Mucosa of stomach (tissue), 1 donor: Measurements from ENCODE around the gene CAMK2B.

Experiments
- H3K27me3 ChIP-seq: one replicate; pipeline ENCODE4 v1.7.0; 2013; ENCODE audit warnings: mild to moderate bottlenecking, low read length; ENCODE audit not compliant: control insufficient read depth, insufficient read depth
- H3K36me3 ChIP-seq: one replicate; pipeline ENCODE4 v1.7.0; 2013; ENCODE audit warnings: low read length; ENCODE audit not compliant: control insufficient read depth, insufficient read depth
- H3K4me1 ChIP-seq: one replicate; pipeline ENCODE4 v1.7.0; 2013; ENCODE audit warnings: mild to moderate bottlenecking, low read length; ENCODE audit not compliant: control insufficient read depth, insufficient read depth
- H3K4me3 ChIP-seq: one replicate; pipeline ENCODE4 v1.7.0; 2013; ENCODE audit warnings: low read length
- H3K9ac ChIP-seq: one replicate; pipeline ENCODE4 v1.7.0; 2013; ENCODE audit warnings: mild to moderate bottlenecking, low read length, moderate library complexity
- H3K9me3 ChIP-seq: one replicate; pipeline ENCODE4 v1.7.0; 2013; ENCODE audit warnings: mild to moderate bottlenecking, low read length, moderate library complexity; ENCODE audit not compliant: control insufficient read depth
- donor health status: Pancreatic carcinoma.

The CAMK2B gene

GRCh38 chr7:44315301-44315903 lies 10.0 kb downstream of the CAMK2B start:
- no peaks in the 10 kb centered on the region for H3K4me1 ChIP-seq
- no peak overlapping the region for H3K4me3 ChIP-seq
- peaks cover 8% of the 10 kb centered on the region for H3K27me3 ChIP-seq
- no peaks in the 10 kb centered on the region for H3K36me3 ChIP-seq
- H3K9ac ChIP-seq, result no peak overlapping the region
- no peaks in the 10 kb centered on the region for H3K9me3 ChIP-seq

DNA sequence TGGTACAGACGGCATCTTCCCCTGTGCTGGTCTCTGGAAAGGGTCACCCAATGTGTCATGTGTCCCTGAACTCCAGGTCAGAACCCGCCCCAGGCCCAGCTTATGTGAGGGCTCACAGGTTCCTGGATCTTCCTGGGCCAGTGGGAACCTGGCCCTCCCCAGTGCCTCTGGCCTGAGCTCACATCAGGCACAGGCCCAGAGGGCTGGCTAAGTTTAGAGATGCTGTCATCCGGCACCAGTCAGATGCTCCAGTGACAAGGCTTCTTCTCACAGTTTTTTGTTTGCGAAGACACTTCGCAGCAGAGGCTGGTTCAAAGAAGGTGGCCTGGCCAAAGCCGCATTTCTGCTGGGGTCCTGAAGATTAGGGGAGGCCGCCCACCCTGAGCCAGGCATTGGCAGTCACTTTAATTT lies 11.8 kb downstream of the CAMK2B start:
- Histone ChIP-seq H3K9me3 (no peaks in the 10 kb centered on the region), H3K9ac (no peak overlapping the region), H3K36me3 (no peaks in the 10 kb centered on the region), H3K4me1 (peaks cover 5% of the 10 kb centered on the region), H3K4me3 (no peak overlapping the region), H3K27me3 (peaks cover 25% of the 10 kb centered on the region)

GRCh38 chr7:44313016-44313415 lies 12.4 kb downstream of the CAMK2B start:
- Histone ChIP-seq H3K4me3 (no peak overlapping the region), H3K9me3 (no peaks in the 10 kb centered on the region), H3K9ac (no peak overlapping the region), H3K4me1 (peaks cover 5% of the 10 kb centered on the region), H3K36me3 (no peaks in the 10 kb centered on the region), H3K27me3 (peaks cover 20% of the 10 kb centered on the region)

- Histone ChIP-seq H3K9me3 (no peaks in the 10 kb centered on the region), H3K36me3 (no peaks in the 10 kb centered on the region), H3K27me3 (peaks cover 19% of the 10 kb centered on the region), H3K9ac (no peak overlapping the region), H3K4me3 (no peak overlapping the region), H3K4me1 (peaks cover 5% of the 10 kb centered on the region)
Measured at GRCh38 chr7:44311561-44312495, 13.6 kb downstream of the CAMK2B start.

- H3K4me1 ChIP-seq, result peaks cover 5% of the 10 kb centered on the region
- H3K9ac ChIP-seq, result peak overlapping the region; percentile 17
- no peaks in the 10 kb centered on the region for H3K9me3 ChIP-seq
- no peak overlapping the region for H3K4me3 ChIP-seq
- H3K36me3 ChIP-seq, result no peaks in the 10 kb centered on the region
- H3K27me3 ChIP-seq, result peaks cover 25% of the 10 kb centered on the region
Measured at GRCh38 chr7:44310221-44310848, 15.1 kb downstream of the CAMK2B start.

GRCh38 chr7:44309271-44310091 lies 15.9 kb downstream of the CAMK2B start:
- Histone ChIP-seq H3K9me3 (no peaks in the 10 kb centered on the region), H3K27me3 (peaks cover 25% of the 10 kb centered on the region), H3K36me3 (no peaks in the 10 kb centered on the region), H3K9ac (peak overlapping the region; percentile 39), H3K4me1 (peaks cover 5% of the 10 kb centered on the region), H3K4me3 (no peak overlapping the region)

- Histone ChIP-seq H3K4me1 (peaks cover 5% of the 10 kb centered on the region), H3K36me3 (no peaks in the 10 kb centered on the region), H3K9me3 (no peaks in the 10 kb centered on the region), H3K27me3 (peaks cover 25% of the 10 kb centered on the region), H3K4me3 (no peak overlapping the region), H3K9ac (no peak overlapping the region)
Measured at GRCh38 chr7:44308596-44309270, 16.7 kb downstream of the CAMK2B start.

GRCh38 chr7:44307905-44308595 lies 17.3 kb downstream of the CAMK2B start:
- no peaks in the 10 kb centered on the region for H3K9me3 ChIP-seq
- peaks cover 5% of the 10 kb centered on the region for H3K4me1 ChIP-seq
- no peak overlapping the region for H3K4me3 ChIP-seq
- peaks cover 25% of the 10 kb centered on the region for H3K27me3 ChIP-seq
- H3K9ac ChIP-seq, result no peak overlapping the region
- H3K36me3 ChIP-seq, result no peaks in the 10 kb centered on the region

GRCh38 chr7:44307301-44307900 lies 18.0 kb downstream of the CAMK2B start:
- no peaks in the 10 kb centered on the region for H3K9me3 ChIP-seq
- H3K27me3 ChIP-seq, result peaks cover 25% of the 10 kb centered on the region
- H3K4me1 ChIP-seq, result peaks cover 5% of the 10 kb centered on the region
- H3K36me3 ChIP-seq, result no peaks in the 10 kb centered on the region
- no peak overlapping the region for H3K9ac ChIP-seq
- H3K4me3 ChIP-seq, result no peak overlapping the region

DNA sequence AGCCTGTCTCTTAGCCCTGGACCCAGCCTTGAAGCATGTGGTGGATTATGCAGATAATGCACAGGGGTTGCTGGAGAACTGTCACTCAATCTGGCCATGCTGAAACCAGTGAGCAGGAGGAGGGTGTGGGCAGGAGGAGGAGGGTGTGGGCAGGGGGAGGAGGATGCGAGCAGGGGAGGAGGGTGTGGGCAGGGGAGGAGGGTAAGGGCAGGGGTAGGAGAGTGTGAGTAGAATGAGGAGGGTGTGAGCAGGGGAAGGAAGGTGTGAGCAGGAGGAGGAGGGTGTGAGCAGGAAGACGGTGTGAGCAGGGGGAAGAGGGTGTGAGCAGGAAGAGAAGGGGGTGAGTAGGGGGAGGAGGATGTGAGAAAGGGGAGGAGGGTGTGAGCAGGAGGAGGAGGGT lies 18.8 kb downstream of the CAMK2B start:
- no peak overlapping the region for H3K9ac ChIP-seq
- peaks cover 5% of the 10 kb centered on the region for H3K4me1 ChIP-seq
- no peaks in the 10 kb centered on the region for H3K9me3 ChIP-seq
- H3K4me3 ChIP-seq, result no peak overlapping the region
- H3K27me3 ChIP-seq, result peaks cover 25% of the 10 kb centered on the region
- H3K36me3 ChIP-seq, result no peaks in the 10 kb centered on the region
